NCI-H524 treated with DMSO at 0.1 percent for 48 hours (cell line): Measurements from ENCODE around the gene NINL.
A peak's percentile ranks its signal among the peaks of the same experiment; 100 is the strongest.

Experiments used
- DNase-seq: peaks from one replicate; lab custom pipeline; 2025; lab: John Stamatoyannopoulos, UW

Gene NINL

GRCh38 chr20:25499855-25500434 lies 85.4 kb downstream of the NINL start:
- DNase-seq: no peak

GRCh38 chr20:25499031-25499430 lies 86.3 kb downstream of the NINL start:
- DNase-seq: no peak

DNA sequence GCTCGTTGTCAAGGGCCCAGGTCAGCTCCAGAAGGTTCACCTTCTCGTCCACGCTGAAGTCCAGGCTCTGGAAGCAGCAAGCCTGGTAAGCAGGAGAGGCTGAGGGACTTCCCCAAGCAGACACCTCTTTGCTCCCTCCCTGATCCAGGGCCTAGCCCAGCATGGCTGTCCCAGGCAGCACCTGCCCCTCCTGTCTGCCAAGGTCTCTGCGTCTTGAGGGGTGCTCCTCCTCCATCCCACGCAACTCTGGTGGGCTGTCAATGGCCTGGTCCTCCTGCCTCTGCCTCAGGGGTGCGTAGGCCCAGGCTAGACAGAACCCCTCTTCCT lies 87.1 kb downstream of the NINL start:
- DNase-seq: no peak

DNA sequence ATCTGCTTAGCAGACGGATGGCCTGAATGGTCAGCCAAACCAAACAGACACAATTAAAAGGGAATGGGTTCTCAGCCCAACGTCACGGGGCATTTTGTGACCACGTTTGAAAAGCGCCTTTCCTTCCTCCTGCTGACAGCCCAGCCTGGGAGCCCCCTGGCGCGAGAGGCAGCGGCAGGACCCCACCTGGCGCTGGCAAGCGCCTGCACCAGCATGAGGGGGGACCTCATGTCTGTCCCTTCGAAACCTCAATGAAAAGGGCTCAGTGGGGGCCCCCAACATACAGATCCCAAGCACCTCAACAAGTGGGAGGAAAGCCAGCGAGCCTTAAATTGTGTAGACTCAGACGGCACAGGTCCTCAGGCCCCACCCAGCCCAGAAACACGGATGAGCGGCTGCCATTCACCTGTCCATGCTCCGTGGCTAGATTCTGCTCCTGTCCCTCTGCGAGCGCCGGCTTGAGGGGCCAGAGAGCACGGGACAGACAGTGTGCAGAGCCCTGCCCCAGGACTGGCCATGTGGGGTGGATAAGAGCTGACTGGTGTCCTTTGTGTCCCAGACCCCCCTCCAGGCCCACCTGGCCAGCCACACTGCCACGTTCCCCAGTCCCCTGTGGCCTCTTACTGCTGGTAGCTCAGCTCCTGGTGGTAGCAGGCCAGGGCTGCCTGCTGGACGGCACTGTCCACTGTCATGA lies 87.6 kb downstream of the NINL start:
- DNase-seq: no peak

DNA sequence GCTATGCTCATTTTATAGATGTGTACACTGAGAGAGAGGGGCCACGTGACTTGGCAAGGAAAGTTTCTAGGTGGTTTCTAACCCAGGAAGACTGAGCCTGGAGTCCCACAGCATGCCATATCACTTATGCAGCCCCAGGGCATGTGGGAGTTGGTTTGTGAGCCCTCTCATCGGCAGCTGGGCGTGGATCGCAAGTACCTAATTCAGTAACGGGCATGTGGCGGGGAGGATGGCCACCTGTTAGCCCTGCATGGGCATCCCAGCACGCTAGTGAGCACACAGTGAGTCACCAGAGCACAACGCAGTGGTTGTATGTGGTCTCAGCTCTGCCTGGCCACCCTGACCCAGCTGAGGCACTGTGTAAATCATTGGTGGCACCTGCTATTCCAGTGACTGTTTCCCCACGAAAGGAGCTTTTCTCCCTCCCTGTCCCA lies 88.3 kb downstream of the NINL start:
- DNase-seq: peak; percentile 32

DNA sequence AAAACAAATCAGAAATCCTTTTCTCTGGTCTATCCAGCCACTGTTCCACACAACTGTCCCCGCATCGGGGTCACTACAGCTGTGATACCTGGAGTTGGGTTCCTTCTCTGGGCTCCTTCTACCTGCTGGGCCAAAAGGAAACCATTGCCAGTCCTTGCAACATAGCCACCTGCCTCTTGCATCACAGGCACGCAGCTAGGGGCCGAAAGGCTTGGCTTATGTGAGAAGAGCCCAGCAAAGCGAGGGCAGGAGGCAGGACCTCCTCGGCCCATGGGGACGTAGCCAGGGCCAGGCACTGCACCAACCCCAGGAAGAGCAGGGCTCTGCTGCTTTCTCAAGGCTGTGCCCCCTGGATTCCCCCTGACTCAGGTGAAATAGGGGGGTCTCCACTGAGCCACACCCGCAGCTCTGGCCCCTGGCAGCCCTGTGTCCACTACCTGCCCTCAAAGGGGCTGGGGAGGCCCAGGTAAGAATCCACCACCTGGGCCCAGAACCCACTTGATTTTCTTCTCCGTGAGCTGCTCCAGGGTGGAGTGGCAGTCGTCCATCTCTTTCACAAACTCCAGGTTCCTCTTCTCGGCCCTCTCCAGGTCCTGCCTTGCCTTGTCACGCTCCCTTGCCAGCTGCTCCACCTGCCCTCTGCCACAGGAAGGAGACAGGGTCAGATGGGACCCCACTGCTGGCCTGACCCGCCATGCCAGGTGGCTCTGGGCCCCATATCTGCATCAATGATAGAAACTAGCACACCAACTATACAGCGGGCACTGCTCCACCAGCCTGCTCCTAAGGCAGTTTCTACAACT lies 89.0 kb downstream of the NINL start:
- DNase-seq: no peak

DNA sequence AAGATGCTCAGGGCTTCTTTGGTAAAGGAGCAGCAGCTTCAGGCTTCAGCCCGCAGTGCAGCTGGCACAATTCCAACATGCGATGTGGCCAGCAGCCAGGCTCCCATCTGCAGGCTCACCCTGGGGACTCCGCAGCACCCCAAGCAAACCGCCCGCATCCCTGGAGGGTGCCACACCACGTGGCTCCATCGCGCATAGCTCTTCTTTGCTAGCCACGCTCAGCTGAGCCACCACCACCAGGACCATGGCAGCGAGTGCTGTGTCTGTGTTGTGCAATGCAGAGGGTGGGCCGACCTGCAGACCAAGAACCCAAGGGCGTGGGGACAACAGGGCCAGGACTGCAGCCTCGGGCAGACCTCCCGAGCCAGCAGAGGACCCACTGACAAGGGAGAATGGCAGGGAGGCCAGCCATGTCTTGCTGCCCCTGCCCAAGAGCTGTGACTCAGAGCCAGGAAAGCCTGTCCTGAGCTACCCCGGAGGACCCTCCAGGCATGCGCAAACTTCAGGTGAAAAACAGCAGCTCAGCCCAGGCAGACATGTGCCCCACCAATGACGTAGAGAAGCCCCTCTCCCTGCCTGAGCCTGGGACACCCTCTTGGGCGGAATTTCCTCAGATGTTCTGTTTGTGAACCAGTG lies 90.0 kb downstream of the NINL start:
- no peak for DNase-seq

DNA sequence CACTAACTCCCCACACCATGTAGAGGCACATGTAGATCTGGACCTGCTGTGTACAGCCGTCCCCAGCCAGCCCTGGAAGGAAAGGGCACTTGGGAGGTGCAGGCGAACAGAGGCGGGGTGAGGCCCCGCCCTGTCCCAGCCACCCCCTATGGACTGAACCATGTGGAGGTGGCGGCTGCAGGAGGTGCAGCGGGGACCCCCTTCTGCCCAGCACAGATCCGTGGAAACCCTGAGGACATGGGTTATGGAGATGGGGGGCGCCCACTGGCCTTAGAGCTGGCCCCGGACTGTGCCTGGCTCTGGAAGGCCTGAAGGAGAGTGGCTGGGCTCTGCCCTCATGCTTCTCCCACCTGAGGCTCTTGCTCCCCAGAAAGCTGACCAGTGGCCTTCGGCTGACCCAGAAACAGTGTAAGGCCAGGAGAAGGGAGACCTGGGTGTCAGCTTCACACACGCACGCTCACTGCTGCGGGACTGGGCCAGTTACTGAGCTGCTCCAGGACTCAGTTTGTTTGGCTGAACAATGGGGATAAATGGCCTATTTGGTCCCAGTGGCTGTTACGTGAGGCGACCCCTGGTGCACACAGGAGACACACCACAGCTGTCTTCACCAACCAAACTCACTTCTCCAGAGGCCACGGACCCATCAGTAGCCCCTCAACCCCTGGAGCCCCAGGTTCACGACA lies 90.7 kb downstream of the NINL start:
- no peak for DNase-seq

DNA sequence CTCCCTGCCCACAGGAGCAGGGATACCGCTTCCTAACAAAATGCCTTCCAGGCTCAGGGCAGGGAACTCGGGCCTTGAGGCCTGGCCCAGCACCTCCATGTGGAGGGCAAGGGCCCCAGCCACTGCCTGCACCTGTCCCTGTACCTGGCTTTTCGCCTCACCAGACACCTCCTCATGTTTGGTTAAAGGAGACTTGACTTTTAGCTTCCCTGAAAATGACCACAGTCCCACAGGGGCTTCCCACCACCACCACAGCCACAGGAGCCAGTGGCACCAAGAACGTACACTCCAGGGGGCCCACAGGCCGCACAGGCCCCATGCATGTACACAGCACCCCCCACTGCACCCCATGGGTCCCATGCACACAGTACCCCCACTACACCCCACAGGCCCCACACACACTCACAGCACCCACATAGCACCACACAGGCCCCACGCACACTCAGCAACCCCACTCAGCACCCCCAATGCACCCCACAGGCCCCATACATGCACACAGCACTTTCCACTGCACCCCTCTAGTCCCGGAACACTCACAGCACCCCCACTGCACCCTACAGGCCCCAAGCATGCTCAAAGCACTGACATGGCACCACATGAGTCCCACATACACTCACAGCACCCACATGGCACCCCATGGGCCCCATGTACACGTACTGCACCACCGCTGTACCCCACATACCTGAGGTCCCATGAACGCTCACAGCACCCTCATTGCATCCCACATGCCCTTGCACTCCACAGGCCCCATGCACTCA lies 91.4 kb downstream of the NINL start:
- no peak for DNase-seq

DNA sequence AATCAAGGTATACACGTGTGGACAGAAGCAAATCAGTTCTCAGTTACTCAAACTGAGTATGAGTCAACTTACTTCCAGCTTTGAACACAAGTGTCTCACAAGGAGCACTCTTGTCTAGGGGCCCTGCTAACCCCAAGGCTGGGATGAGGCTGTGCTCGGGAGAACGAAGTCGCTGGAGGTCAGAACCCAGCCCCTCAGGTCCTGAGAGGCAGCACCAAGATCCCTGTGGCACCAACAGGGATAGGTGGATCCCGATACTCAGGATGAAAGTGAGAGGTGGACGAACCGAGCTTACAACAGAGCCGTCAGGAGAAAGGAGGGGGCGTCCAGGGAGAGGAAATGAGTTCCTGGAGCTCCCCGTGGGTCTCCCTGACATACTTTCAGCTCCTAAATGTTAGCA lies 92.2 kb downstream of the NINL start:
- no peak for DNase-seq

DNA sequence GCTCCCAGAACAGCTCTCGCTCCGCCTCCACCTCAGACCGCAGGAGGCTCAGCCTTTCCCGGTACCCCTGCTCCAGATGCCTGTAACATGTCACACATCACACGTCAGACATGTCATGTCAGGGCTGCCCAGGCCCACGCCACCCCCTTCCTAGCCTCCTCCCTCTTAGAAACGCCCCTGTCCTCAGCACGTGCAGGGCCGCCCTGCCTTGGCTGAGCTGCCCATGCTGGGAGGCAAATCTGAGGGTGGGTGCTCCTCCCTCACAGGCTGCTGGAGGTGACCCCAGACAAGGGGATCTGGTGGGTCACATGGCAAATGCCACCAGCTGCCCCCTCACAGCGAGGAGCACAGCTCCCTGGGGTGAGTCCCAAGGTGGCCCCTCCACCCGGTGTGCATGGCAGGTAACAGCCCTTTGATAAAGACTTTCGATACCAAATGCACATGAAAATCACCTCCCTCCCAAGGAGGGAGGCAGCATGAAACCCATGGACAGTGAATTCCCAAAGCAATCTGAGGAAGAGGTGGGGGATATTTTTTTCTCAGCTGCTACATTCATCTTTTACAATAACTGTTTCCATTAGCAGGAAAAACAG lies 93.8 kb downstream of the NINL start:
- DNase-seq: no peak

DNA sequence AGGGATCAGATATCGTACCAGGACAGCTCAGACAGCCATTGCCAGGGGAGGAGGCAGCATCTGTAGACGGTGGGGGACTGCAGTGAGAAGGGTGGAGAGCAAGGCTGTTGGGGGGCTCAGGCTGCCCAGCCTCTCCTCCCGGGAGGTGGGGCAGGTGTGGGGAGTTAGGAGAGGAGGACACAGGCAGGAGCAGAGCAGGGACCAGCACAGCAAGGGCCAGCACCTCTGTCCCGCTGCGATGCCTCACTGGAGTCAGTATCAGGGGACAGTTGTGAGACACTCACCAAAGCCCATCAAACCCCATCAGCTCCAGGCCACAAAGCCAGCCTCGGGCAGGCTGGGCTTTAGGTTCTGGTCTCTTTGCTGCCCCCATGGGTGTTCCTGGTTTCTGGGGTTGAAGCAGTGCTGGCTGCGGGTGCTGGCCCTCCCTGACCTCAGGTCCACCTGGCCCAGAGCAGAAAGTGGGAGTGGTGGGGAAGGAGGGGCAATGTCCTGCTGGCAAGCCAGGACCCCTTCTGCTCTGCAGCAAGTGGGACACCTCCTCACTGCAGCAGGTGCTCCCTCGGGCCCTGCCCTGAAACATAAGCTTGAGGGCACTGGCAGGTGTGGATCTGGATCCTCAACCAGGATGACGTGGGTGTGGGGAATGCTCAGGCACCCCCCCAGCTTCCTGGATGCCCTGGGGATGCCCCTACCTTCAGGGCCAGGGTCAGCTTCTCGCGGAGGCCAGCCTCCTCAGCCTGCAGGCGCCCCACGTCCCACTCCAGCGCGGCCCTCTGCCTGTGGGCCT lies 94.5 kb downstream of the NINL start:
- no peak for DNase-seq

- DNase-seq: no peak
Observed at GRCh38 chr20:25489221-25489871, 96.0 kb downstream of the NINL start.

DNA sequence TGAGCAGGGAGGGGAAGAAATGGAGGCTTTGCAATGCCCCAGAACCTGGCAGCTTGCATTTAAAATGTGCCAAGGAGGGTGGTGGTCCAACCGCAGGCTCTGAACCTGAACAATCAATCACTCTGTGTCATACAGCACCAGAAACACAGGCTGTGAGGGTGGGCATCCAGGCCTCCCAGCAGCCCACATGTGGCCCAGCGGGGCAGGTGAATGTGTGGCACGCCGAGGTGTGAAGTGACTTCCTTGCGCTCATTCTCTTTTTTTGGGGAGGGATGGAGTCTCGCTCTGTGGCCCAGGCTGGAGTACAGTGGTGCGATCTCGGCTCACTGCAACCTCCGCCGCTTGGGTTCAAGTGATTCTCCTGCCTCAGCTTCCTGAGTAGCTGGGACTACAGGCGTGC lies 97.4 kb downstream of the NINL start:
- no peak for DNase-seq

DNA sequence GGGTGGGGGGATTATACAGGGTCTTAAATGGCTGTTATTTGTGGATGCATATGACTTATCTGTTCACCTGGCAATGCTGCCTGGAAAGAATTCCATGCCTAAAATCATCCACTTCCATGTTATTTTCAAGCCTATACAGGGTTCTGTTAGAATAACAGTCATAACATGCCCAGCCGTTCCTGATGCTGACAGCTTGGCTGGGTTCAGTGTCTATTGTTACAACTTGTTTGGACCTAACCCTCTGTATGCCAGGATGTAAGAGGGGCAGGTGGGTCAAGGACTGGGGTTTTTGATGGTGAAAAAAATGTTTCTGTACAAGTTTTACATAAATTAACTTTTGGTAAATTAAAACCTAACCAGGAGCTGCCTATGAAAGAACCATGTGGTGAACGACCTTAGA lies 98.0 kb downstream of the NINL start:
- DNase-seq: no peak

GRCh38 chr20:25486377-25486776 lies 99.0 kb downstream of the NINL start:
- DNase-seq: peak; percentile 28

DNA sequence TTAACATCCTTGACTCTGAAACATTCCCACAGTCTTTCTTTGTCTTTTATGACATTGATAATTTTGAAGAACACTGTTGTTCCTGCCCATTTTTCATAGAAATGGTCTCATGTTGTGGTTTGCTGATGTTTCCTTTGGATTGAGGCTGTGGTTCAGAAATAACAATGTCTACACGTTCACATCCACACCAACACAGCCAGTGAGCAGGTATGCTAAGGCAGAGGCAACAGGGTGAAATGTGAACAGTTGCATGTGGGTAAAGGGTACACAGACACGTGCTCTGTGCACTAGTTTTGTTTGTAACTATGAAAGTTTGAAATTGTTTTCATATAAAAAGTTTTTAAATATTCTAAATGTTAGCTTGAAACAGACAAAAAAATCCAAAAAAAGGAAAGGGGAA lies 99.5 kb downstream of the NINL start:
- no peak for DNase-seq

DNA sequence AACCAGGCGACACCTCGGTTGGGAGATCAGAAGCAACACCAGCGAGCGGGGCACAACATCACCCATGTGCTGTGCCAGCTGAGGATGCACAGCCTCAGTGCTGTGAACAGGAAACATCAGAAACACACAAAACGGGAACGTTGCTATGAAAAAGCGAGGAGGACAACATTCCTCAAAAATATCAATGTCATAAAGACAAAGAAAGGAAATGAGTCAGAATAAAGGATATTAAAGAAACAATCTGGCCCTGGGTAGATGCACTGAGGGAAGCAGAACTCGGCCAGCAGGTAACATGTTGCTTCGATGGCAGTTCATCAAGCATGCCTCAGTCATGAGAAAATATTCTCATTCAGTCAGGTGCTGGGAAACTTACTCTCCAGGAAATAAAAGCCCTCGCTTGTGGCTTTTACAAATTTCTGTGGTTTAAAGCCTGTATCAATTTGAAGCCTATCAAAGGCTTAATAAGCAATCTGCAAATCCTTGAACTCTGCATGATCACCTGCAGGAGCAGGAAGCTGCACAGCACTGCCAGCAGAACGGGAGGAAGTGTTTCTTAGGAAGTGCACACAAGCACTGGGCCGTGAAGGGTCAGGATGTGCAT lies 100.3 kb downstream of the NINL start:
- DNase-seq: no peak

DNA sequence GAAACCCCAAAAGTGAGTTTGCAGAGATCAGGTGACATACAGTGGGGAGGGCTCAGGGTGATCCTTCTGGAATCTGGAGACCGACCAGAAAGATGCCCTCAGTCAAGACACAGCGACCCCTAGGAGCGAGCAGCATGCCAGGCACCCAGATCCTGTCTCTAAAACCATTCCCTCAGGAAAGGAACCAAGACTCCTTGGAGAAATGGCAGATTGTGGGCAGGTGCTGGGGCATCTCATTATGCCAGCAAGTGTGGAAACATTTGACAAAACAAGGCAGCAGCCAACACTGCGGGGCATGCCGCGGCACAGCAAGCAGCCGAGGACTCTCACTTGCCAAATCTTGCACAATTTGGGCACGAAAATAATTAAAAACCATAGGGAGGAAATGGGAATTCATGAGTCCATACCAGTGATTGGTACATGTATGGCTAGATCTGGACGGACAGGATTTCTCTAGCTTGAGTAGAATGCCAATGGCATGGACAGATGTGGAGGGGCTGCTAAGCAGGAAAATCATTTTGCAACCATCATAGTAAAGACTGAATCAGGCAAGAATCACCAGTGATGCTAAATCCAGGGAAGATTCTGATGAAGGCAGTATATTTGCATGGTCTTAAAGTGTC lies 101.0 kb downstream of the NINL start:
- DNase-seq: no peak
